ENCODE results near the gene SMG1.
"Not testable (repeated sequence)": the region's sequence is repeated elsewhere in the genome, so short reads cannot be mapped to it uniquely, and the experiment has no call there.

The SMG1 gene

GRCh38 chr16:18796377-18796776, 129.8 kb downstream of the SMG1 start:
- no peak for DNase-seq

- DNase-seq, result no peak
Observed at GRCh38 chr16:18792836-18793433, 133.3 kb downstream of the SMG1 start.

GRCh38 chr16:18789850-18790706, 136.1 kb downstream of the SMG1 start, which contains the start of gene RPS15A:
Gene RPS15A, minus strand, starts transcription at chr16:18790334. Its CDS starts 1,221 bp downstream, at chr16:18789113.
- peak; percentile 90 to 93 for DNase-seq

- DNase-seq, result no peak
Observed at GRCh38 chr16:18789515-18789849, 136.7 kb downstream of the SMG1 start.

GRCh38 chr16:18788828-18789514, 137.2 kb downstream of the SMG1 start:
- DNase-seq, result no peak

- DNase-seq, result no peak
Observed at GRCh38 chr16:18784917-18785623, 141.1 kb downstream of the SMG1 start.

GRCh38 chr16:18783430-18784341, 142.5 kb downstream of the SMG1 start:
- no peak for DNase-seq

GRCh38 chr16:18782697-18783429, 143.3 kb downstream of the SMG1 start:
- DNase-seq, result no peak

- not testable (repeated sequence) for DNase-seq
Observed at GRCh38 chr16:18781232-18781631, 145.0 kb downstream of the SMG1 start.

- DNase-seq, result not testable (repeated sequence)
Observed at GRCh38 chr16:18780460-18781026, 145.7 kb downstream of the SMG1 start.

- DNase-seq, result not testable (repeated sequence)
Observed at GRCh38 chr16:18777664-18778063, 148.5 kb downstream of the SMG1 start.

- not testable (repeated sequence) for DNase-seq
Observed at GRCh38 chr16:18776334-18776733, 149.9 kb downstream of the SMG1 start.

GRCh38 chr16:18774651-18775050, 151.6 kb downstream of the SMG1 start:
- not testable (repeated sequence) for DNase-seq

- DNase-seq, result not testable (repeated sequence)
Observed at GRCh38 chr16:18772171-18772570, 154.0 kb downstream of the SMG1 start.

GRCh38 chr16:18770336-18770962, 155.8 kb downstream of the SMG1 start:
- not testable (repeated sequence) for DNase-seq

- DNase-seq, result not testable (repeated sequence)
Observed at GRCh38 chr16:18767217-18767616, 159.0 kb downstream of the SMG1 start.

GRCh38 chr16:18762713-18763112, 163.5 kb downstream of the SMG1 start:
- DNase-seq, result not testable (repeated sequence)

GRCh38 chr16:18759598-18760520, 166.3 kb downstream of the SMG1 start:
- peak; percentile 43 to 63 for DNase-seq
